GM18520 (cell line): ENCODE data around the gene MAOA.

ENCODE experiments used
- ATAC-seq: cut with Tn5 transposase; IDR thresholded peaks from one replicate; pipeline ENCODE4 v1.9.1; 2021; ENCODE audit not compliant: unreplicated experiment

Gene MAOA

GRCh38 chrX:43750248-43750676 lies 94.2 kb downstream of the MAOA start:
- ATAC-seq, result no peak

- ATAC-seq, result no peak
These were observed 97.5 kb downstream of the MAOA start for GRCh38 chrX:43753637-43754036.

- ATAC-seq, result no peak
These were observed 100.0 kb downstream of the MAOA start for GRCh38 chrX:43756076-43756475.

- ATAC-seq, result no peak
These were observed 101.9 kb downstream of the MAOA start for GRCh38 chrX:43758044-43758443.

- ATAC-seq, result no peak
These were observed 130.0 kb downstream of the MAOA start for GRCh38 chrX:43785930-43786591.
